HL-60/S4 treated with retinoic acid at 250 ng/mL for 4 days and 3 days (cell line): ENCODE measurements around the gene UCP3.
"Not testable (repeated sequence)": the region's sequence is repeated elsewhere in the genome, so short reads cannot be mapped to it uniquely, and the experiment has no call there.

ENCODE experiments used
- in situ Hi-C: fragments of 300-500 bp; cut with MboI; formaldehyde crosslinking; loops from 2 replicates; pipeline ENCODE4 v1.7.0; 2022; ENCODE audit warnings: low sequenced_read_pairs

The UCP3 gene

DNA sequence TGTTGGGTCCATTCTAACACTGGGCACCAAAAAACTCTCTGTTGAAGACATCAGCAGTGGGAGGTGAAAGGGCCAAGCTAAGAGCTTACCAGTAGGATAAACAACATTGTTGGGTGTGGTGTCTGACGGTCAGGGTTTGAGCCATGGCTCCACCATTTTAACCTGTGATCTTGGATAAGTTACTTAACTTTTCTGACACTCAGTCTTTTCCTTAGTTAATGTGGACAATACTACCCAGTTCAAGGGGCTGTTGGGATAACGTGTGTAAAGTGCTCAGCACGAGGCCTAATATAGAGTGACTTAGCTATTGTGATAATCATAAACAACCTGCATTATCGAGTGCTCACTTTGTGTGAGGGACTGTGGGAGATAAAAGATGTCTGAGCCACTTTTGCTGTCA lies 6.1 kb downstream of the UCP3 start:
- in situ Hi-C loops, result no loop called here

DNA sequence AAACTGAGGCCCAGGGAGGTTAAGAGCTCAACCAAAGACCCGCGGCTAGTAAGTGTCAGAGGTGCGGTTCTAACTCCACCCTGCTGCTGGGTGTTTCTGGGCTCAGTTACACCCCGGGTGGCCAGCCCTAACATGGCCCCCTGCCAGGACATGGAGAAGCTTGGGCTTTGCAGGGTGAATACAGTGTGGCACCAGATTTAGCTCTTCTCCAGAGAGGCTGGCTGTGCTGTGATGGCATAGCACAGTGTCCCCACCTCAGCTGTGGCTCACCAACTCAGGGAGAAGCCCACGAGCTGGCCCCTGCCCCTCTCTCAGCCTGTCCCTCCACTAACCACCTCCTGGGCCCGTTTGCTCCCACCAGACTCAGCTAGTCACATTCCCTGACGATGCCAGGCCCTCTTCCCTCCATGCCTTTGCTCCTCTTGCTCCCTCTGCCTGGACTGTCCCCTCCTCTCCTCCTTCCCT lies 7.0 kb downstream of the UCP3 start:
- in situ Hi-C loops, result no loop called here

DNA sequence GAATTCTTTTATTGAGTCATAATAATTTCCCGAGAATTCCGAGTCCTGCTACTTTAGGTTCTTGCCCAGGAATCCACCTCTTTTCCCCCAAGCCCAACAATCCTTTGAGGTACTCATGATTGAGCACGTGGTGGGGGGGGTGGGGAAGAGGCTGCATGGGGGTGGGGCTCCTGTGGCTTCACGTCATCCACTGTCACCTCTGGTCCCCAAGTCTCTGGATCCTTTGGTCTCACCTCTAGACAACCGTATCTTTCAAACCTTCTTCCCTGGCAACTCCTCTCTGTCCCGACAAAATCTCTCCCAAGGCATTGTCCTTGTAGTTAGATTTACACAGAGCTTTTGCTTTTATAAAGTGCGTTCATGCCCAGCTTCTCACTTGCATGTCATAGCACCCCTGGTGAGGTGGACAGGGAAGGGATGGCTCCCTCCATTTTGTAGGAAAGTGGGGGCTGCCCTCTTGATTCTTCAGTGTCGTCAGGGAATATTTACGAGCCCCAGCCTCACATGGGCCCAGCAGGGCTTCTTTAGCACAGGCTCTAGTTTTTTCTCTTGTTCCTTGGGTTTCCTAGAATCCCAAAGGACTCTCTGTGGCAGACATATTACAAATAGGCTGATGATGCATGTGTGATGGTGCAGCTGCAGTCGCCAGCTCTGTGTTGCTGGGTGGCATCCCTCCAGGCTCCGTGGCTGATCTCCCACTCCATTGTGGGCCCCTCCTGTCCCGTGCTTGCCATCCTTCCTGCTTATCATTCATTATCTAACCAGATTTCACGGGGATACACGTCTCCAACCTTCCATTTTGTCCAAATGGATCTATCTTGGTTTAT lies 8.4 kb downstream of the UCP3 start:
- in situ Hi-C loops, result no loop called here

DNA sequence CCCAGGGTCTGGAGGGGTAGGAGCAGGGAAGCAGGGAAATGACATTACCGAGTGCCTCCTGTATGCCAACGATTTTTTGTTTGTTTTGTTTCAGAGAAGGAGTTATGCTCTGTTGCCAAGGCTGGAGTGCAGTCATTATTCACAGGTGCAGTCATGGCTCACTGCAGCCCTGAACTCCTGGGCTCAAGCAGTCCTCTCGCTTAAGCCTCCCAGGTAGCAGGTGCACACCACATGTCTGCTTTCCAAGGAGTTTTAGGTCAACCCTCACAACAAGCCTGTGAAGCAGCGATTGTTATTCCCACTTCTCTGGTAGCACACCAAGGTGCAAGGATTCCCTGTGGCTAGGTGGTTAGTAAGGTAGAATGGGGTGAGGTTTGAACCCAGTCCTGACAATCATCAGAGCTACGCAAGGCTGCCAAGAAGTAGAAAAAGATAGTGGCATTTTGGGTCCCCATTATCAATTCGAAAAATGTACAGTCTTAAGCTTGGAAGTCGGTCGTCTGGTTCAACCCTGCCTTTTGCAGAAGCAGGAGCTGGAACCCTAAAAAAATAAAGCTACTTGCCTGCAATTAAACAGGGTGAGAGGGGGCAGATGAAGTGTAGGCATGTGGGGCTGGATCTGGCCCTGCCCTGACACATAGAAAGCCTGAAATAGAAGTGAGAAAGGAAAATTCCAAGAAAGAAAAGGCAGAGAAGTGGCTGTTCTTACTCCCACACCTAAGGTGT lies 9.1 kb downstream of the UCP3 start:
- in situ Hi-C loops, result no loop called here

DNA sequence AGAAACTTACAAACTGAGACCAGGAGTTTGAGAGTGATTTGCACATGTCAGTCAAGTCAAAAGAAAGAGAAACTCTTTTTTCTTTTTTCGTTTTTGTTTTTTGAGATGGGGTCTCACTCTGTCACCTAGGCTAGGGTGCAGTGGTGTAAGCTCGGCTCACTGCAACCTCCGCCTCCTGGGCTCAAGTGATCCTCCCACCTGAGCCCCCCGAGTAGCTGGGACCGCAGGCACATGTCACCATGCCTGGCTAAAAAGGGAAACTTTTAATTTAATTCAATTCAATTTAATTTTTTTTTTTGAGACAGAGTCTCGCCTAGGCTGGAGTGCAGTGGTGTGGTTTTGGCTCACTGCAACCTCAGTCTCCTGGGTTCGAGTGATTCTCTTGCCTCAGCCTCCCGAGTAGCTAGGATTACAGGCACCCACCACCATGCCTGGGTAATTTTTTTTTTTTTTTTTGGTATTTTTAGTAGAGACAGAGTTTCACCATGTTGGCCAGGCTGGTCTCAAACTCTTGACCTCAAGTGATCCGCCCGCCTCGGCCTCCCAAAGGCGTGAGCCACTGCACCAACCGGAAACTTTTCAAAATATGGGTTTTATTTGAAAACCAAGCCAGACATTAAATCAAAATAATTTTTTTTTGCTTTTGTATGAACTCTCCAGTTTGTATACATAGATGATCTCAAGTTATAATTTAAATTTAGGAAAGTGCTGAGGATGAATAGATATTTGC lies 9.9 kb downstream of the UCP3 start:
- in situ Hi-C loops, result no loop called here

DNA sequence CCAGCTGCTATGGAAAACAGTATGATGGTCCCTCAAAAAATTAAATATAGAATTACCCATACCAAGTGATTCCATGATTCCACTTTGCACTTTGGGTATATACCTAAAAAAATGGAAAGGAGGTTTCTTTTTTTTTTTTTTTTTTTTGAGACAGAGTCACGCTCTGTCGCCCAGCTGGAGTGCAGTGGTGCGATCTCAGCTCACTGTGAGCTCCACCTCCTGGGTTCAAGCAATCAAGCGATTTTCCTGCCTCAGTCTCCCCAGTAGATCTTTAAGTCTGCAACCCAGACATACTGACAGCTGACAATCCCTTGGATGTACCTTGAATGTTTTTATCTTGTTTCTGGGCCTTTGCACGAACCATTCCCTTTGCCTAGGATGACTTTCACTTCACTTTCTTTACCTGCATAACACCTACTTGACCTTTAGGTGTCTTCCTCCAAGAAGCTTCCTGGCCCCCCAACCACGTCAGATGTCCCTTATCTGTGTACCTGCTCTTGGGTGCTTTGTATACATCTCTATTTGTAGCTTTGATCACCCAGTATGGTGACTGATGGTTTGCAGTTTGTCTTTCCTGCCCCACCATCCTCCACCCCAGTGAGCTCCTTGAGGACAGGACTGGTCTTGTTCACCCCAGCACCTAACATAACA lies 11.6 kb downstream of the UCP3 start:
- in situ Hi-C loops, result no loop called here

DNA sequence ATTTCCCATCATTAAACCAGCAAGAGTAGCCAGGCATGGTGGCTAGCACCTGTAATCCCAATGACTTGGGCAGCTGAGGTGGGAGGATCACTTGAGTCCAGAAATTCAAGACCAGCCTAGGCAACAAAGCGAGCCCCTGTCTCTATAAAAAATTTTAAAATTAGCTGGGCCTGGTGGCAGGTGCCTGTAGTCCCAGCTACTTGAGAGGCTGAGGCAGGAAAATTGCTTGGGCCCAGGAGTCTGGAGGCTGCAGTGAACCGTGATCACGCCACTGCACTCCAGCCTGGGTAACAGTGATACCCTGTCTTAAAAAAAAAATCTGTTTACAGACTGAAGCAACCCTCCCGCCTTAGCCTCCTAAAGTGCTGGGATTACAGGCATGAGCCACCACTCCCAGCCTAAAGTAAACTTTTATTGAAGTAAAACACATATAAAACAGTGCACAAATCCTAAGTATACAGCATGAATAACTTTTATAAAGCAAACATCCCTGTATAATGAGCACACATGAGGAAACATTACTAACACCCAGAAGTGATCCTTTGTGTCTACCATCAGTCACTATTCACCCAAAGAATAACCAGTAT lies 12.6 kb downstream of the UCP3 start:
- in situ Hi-C loops, result no loop called here

DNA sequence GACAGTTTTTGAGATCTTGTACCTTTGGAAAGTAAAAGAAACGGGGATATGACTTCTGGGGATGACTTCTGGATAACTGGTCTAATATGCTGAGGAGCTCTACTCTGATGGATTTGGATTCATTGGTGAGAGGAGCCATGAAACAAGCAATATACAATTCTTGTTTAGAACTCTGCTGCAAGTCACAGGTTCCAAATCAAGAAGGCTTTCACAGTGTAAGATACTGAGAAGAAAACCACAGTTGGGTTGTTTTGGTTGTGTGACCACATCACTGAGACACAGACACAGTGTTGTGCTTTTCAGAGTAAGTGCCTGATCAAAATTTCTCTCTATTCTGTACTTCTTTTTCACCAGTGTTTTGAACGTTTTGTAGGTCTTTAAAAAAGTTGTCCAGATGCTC lies 13.2 kb downstream of the UCP3 start:
- in situ Hi-C loops, result no loop called here

DNA sequence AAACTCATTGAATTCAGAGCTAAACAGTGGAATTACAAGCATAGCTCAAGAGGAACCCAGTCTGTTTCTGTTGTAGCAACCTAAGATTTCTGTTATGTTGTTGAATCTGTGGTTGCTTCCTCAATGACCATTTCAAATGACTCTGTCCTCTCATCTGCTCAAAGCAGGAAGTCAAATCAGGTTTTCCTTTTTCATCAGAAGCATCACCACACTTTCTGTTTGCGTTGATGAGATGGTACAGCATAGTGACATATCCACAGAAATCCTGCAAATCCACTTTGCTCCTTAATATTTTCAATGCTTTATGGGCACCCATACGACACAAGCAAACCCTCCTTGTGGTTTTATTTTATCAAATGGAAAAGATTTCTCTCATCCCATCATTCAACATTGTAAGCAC lies 13.6 kb downstream of the UCP3 start:
- in situ Hi-C loops, result no loop called here

DNA sequence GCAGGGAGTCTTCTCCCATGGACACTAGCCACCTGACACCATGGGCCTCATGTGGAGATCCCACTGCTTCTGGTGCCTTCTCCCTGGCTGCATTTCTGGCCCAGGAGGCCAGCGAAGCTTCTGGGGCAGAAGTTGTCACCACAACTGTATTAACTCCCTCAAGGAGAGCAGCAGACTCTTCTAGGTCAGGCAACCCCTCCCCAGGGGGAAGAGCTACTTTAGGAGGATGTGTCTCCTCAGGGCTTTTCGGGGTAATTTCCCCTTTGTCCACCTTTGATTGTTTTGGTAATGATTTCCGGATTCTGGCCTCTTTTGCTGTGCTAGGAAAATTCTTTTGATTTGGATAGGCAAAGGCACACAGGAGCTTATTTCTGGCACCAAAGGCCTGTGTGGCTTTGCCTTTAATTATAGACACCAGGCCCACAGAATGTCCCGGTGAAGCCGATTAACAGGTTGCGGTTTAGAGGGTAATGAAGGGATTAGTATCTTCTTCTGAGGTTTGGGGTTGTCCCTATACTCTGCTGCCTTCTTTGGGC lies 17.3 kb downstream of the UCP3 start:
- in situ Hi-C loops, result no loop called here

DNA sequence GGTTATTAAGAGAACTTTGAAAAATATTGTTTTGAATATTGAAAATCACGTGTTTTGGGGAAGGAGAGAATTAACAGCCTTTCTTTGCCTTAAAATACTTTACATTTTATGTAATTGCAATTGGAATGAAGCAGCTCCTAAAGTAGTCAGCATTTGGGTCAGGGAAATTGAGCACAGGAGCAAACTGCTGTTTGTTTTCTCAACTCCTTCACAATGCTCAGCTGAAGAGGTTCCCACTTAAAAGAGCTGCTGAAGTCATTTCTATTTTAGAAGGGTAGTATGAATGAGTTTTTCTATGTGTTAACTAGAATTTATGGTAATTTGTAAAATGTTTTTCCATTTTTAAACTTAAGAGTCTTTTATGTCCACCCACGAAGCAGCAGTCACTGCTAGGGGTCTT lies 18.2 kb downstream of the UCP3 start:
- in situ Hi-C loops, result no loop called here

DNA sequence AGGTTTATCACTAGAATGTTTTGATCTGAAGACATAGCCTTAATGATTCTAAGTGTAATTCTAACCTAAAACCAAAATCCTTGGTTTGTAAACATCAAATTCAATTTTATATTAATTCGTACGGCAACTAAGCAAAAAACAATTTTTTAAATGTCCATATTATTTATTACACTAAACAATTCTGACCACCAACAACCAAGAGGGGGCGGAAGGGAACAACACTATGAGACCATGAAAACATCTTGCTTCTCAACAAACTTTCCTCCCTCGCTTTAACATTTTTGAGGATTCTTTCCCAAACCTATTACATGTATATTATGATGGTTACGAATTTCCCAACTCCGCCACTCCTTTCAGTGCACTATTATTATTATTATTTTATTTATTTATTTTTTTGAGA lies 19.7 kb downstream of the UCP3 start:
- in situ Hi-C loops, result no loop called here

DNA sequence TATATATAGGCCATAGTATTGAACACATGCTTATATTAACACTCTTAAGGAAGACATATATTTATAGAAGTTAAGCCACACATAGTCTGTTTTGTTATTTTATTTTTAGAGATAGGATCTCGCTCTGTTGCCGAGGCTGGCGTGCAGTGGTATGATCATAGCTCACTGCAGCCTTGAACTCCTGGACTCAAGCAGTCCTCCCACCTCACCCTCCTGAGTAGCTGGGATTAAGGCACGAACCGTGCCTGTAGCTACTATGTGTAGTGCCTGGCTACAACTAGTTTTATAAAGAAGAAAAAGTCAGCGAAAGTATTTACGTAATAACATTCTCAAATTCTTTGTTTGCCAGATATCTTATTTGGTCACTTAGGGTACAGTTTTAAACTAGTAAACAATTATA lies 20.7 kb downstream of the UCP3 start:
- in situ Hi-C loops, result no loop called here

DNA sequence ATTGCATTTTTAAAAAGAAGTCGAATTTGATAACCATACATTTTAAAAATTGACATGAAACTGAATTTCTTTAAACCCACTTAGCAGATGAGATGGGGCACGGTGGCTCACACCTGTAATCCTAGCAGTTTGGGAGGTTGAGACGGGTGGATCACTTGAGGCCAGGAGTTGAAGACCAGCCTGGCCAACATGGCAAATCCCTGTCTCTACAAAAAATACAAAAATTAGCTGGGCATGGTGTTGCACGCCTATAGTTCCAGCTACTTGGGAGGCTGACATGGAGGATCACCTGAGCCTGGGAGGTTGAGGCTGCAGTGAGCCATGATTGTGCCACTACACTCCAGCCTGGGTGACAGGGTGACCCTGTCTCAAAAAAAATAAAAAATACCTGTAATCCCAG lies 23.2 kb downstream of the UCP3 start:
- in situ Hi-C loops, result not testable (repeated sequence)

DNA sequence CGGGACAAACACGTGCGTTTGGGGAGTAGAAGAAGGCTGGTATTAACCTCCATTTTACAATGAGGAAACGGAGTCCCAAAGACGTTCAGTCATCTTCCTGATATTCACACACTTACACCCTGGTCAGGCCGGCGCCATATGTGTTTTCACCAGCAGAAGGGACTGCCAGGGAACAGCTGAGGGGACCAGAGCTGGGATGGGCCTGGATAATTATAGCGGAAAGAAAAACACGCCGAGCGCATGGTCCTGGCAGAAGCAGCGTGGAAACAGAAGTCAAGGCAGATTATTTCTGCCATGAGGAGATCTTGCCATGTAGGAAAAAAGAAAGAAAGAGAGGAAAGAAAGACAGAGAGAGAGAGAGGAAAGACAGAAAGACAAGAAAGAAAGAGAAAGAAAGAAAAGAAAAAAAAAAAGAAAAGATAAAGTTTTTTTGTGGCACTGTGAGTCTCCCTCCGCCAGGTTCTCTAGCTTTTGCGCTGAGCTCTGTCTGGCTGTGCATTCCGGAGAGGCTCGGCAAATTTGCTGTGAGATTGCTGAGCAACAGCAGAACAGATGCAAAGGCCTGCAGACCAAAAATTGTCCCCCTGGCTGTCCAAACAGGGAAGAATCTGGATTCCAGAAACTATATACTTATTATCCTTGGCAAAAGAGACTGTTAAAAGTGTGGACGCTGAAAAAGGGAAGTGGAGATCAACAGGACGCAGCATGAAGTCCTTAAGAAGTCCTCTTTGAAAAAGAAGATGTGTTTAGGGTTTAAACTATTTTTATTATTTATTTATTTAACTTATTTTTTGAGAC lies 24.9 kb downstream of the UCP3 start:
- in situ Hi-C loops, result no loop called here

DNA sequence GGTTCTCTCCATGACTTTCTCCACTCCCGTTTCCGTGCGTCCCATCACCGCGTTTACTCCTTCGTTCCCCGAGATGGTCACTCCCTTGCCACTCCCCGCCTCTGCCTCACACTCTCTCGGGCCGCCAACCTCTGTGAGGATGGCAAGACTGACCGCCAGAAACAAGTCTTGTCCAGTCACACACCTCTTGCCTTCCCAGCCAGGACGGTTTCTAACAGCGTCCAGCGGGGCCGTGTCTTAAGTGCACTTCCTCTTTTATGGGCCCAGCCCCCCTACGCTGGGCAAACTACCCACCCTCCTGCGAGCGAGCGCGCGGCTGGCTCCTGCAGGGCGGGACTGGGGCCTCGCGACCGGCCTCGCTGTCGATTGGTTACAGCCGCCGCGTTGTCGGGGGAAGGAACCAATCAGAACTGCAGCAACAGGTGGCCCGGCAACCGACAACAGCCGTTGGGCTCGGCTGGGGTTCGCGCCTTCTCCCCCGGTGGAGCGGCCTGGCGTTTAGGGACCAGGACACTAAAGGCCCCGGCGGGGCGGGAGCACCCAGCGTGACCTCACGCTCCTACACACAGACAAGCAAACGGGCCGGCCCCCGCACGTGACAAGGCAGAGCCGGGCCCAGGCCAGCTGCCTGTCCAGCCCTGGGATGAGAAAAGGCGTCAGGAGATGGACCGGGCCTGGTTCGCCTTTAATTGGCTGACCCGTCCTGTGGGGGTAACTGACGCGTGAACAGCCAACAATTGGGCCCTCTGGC lies 25.7 kb downstream of the UCP3 start:
- in situ Hi-C loops, result no loop called here

DNA sequence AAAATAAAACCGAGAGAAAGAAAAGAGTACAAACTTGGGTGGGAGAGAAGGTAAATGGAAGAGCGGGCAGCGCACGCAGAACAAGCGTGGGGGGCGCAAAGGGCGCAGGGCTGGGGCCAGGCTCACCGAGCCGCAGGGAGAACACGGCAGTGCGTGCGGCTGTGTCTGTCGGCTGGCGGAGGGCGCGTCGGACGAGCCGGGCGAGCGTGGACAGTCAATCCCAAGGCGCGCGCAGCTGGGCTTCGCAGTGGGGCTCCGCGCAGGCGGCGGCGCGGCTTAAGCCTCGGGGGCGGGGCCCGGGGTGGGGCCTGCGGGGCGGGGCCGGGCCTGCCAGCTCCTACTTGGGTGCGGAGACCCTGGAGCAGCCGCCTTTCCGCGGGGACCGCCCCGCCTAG lies 26.3 kb downstream of the UCP3 start, which contains the start of gene UCP2:
Gene UCP2 (minus strand): TSS at position 249 of the 395 bp plus-strand sequence. CDS start 4,465 bp downstream, outside the sequence.
- in situ Hi-C loops, result no loop called here

DNA sequence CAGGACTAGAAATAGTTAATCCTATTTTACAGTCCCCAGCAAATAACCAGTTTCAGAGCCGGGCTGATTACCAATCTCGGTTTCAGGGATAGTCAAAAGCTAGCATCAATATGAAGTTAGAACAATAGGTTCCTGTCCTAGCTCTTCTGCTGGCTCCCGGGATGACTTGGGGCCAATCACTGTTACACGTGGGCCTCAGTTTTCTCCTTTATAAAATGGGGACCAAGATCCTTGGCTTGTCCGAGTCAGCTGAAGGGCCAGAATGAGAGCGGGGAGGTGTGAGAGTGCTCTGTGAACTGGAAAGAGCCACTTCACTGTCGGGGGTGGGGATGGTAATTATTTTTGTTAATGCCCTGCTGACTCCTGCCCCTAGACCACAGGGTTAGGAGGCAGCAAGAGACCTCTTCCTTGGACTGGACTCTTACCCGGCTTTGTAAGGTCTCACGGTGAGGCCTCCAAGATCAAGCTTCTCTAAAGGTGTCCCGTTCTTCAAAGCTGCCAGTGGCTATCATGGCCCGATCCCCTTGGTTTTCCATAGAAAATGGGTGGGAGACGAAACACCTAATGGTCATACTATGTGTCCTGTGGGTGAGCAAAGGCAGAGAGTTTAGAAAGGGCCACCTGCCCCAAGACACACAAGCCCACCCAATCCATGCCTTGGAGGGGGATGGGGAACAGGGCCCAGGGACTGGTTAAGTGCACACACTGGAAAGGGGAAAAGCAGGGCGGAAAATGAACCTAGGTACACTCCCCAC lies 27.7 kb downstream of the UCP3 start:
- in situ Hi-C loops, result no loop called here
